Peyer's patch (tissue), 4 donors: Measurements from ENCODE around the gene ELFN1.

Experiments used
- CTCF ChIP-seq, 6 experiments: fragments of 450-650 bp in 4 of 6; fragments of 200-600 bp in 2 of 6; sonication (generic) in 1 of 6; IDR thresholded peaks; one replicate each; pipeline ENCODE4 v1.5.1; 2017 to 2019; ENCODE audit warnings: antibody characterized with exemption in 6 of 6, mild to moderate bottlenecking in 3 of 6, moderate library complexity in 1 of 6
- POLR2A ChIP-seq, 2 donors: fragments of 450-650 bp; IDR thresholded peaks; one replicate each; pipeline ENCODE4 v1.5.1; 2017; ENCODE audit warnings: antibody characterized with exemption in 2 of 2, mild to moderate bottlenecking in 2 of 2, moderate library complexity in 2 of 2

DNA sequence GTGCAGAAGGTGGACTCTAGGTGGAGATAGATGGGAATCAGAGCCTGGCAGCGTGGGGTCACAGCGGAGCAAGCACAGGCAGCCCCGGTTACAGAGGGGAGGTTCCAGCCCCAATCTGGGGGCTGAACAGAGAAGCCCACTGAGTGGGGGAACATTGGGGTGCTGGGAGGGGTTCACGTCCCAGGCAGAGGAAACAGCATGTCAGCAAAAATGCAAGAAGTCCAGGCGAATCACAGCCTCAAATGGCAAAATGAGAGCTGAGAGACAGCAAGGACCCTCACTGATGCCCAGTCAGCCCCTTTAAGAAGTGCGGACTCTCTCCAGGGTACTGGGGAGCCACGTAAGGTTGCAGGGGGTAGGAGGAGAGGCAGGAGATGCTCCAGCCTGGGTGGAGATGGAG lies 62.0 kb downstream of the ELFN1 start:
- TF ChIP-seq CTCF (IDR thresholded peaks at IDR 0.05) (no peak), POLR2A (IDR thresholded peaks at IDR 0.05) (no peak)
